Left hindlimb (tissue), 1 donor: ENCODE data around the gene MAP4K2.

Experiments
- DNase-seq: peaks from one replicate; pipeline ENCODE4 v3.0.0-alpha.2; 2018

MAP4K2 gene

DNA sequence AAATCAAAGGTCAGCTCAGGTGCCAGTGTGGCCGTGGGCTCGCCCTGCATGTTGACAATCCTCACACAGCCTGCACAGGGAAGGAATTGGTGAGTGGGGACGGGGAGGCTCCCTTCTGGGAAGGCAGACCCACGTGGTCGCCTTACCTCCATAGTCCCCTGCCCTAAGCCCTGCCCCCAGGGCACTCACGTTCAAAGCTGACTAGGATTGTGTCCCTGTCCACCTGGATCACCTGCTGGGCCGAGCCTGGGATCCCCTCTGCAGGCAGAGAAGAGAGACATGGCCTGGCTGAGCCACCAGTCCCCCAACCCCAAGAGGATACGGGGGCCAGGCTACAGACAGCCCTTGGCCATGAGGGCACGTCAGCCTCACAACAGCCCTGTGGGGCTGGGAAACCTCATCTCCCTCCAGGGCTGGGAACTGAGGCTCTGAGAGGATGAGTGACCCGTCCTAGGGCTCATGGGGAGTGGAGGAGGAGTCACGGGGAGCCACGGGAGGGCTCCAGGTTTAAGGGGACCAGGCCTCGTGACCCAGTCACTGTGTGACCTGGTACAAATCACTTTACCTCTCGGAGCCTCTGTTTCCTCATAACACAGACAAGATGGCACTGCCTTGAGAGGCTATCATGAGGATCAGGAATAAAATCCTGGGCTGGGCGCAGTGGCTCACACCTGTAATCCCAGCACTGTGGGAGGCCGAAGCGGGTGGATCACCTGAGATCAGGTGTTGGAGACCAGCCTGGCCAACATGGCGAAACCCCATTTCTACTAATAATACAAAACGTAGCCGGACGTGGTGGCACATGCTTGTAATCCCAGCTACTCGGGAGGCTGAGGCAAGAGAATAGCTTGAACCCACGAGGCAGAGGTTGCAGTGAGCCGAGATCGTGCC, 12.6 kb downstream of the MAP4K2 start:
- DNase-seq: no peak

DNA sequence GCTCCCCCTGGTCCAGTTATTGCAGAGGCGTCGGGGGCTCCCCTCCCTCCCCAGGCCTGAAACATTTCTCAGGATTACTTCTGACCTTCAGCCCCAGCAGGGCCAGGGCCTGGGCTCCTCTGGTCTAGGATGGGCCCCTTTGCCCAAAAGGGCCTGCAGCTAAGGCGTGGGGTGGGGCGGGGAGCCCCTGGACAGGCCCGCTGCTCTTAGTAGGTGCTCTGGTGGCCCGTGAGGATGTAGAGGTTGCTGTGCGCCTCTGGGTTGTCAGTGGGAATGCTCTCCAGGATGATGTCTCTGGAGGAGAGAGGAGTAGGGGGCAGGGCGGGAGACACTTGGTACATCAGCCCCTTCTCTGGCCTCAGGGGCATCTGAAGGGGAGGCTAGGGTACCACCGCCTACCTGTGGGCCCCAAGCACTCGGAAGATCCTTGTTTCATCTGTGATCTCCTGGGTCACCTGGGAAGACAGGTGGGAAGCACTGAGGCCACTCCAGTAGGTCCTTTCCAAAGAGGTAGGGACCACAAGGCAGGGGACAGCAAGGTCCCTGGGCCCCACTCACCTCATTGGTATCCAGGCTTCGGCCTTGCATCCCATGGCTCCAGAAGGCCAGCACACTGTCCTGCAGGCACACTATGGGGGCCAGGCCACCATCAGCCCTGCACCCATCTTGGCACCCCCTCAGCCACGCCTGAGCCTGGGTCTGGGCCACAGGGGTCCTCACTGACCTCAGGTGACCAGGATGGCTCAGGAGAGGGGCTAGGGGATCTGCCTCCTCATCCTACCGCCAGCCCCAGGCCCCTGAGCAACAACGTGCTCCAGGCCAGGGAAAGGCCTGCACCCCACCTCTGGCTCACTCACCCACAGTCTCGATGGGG, 13.4 kb downstream of the MAP4K2 start:
- DNase-seq: no peak

DNA sequence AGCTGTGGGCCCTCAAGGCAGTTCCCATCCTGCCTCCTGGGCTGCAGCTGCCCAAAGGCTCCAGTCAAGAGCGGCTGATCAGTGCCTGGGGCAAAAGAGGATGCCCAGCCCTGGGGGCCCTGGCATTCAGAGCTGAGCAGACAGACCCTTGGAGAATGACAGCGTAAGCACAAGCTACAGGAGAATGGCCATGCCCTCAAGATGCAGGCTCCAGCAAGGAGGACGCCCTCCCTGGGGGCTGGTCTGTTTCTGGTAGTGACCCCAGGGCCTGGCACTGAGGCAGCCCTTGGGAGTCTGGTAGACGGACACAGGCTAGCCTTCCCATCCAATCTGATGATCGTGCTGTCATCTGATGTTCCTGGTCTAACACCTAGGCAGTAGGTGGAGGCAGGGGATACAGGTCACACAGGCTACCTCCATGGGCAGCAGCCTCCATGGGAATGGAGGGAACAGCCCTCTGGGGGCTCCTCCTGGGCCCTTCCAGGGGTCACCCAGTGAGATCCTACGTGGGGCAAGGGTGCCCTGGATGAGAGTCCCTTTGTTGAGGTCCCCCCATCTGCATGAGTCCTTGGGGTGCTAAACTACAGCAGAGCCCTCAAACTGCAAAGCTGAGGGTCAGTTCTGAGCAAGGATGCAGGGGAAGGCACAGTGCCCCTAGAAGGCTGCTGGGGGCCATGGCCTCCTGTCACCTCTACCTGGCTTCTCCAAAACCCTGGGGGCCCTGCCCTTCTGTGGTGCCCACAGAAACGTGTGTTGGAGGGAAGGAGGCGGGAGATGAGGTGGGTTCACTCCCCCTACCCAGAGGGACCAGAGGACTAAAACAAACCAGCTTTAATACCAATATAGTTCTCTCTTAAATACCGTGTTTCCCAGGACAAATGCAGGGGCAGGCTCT, 14.4 kb downstream of the MAP4K2 start:
- no peak for DNase-seq

DNA sequence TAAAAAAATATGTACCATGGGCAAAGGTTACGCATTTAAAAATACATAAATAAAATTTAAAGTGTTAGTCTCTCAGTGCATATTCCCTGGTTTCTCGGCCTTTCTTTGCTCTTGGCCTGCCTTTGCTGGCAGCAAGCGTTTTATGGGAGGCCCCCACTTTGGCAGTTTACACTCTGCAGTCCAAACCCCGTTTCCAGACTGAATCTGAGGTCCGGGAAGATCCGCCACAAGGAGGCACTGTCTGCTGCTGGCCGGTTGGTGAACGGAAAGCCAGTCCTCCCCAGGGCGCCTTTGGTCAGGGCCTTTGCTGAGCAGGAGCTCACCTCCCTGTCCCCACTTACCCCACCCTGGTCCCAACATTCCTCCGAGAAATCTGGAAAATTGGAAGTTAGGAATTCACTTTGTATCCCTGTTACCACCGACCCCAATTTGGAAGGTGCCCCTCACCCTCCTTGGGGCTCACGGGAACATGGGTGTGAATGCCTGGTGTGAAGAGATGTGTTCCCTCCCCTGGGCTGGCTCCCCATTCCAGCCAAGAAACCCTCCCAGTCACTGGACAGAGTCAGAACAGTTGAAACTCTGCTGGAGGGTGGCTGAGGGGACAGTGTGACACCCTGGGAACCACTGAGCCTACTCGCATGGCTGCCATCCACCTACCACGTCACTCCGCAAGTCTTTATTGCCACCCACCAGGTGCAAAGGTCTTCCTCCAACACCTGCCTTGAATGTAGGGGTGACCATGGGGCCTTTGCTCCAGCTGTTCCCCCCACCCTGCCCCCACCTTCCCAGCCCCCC, 15.3 kb downstream of the MAP4K2 start:
- DNase-seq: no peak

- DNase-seq: no peak
These were observed 16.7 kb downstream of the MAP4K2 start for GRCh38 chr11:64786308-64786707.

DNA sequence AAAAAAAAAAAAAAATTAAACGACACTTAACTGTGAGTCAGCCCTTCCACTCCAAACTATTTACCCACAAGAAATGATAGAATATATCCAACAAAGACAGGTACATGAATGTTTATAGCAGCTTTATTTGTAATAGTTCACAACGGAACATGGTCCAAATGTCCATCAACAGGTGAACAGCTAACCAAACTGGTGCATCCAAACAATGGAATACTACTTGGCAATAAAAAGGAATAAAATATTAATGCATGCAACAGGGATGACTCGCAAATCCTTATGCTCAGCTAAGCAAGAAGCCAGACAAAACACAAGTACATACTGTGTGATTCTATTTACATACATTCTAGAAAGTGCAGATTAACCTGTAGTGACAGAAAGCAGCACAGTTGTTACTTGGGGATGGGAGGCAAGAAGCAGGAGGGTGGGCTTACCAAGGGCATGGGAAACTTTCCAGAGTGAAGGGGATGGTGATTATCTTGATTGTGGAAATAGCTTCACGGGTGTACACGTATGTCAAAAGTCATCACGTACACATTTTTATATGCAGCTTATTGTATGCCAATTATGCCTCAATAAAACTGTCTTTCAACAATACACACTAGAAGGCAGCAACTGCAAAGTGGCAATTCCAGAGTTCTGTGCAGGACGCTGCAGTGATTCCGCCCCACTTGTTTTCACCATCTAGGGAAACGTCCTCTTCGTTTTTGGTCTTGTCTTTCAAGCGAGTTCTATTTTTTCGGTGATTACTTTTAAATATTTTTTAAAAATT, 18.0 kb downstream of the MAP4K2 start:
- no peak for DNase-seq

- DNase-seq: peak; percentile 100
These were observed 24.3 kb downstream of the MAP4K2 start, which contains the start of gene SF1 for GRCh38 chr11:64778473-64779298. Gene SF1 (minus strand): TSS chr11:64778542. CDS start chr11:64778392, 150 bp downstream.

- DNase-seq: no peak
These were observed 24.9 kb downstream of the MAP4K2 start for GRCh38 chr11:64778223-64778472.

DNA sequence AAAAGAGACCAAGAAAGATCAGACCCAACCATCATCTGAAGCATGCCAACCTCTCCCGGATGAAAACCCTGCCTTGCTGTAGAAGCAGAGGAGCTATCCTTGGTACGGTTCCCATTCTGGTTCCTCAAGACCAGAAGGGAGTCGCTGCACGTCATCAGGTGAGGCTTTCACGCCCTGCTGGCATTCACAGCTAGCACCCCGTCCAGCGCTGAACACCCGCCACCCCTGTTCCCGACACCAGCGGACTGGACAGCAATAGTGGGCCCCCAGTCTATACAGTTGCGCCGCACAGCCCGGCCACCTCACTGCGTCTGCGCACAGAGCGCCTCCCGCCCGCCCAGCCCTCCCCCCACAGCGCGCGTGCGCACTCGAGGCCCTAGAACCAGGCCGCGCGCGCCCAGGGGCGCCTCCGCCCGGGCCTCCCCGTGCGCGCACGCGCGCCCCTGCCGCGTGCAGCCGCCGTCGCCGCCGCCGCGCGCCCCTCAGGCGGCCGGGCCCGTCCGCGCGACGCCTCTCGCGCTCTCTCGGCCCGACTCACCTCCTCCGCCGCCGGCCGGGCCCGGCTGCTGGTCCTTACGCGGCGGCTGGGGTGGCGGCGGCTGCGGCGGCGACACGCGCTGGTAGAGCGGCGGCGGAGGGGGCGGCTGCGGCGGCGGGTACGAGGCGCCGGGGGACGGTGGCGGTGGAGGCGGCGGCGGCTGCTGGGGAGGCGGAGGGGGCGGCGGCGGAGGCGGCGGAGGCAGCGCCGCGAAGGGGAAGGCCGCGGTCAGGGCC, 25.4 kb downstream of the MAP4K2 start:
- DNase-seq: peak; percentile 90

DNA sequence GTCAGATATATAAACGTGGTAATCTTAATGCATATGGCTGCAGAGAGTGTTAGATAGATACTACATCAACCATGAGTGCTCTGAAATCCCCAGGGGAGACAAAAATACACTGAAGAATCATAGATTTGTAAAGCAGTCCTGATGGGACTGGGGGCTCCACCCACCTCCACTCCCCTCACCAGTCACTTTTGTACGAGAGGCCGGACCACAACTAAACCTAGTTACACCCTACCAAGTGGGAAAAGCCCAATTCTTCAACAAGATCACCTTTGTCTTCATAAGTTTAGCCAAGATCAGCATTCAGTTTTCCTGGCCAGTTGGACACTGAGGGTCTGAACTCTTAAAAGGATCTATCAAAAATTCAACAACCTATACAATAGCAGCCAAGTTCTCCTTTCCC, 26.1 kb downstream of the MAP4K2 start:
- DNase-seq: no peak

GRCh38 chr11:64776425-64776824, 26.6 kb downstream of the MAP4K2 start:
- no peak for DNase-seq

DNA sequence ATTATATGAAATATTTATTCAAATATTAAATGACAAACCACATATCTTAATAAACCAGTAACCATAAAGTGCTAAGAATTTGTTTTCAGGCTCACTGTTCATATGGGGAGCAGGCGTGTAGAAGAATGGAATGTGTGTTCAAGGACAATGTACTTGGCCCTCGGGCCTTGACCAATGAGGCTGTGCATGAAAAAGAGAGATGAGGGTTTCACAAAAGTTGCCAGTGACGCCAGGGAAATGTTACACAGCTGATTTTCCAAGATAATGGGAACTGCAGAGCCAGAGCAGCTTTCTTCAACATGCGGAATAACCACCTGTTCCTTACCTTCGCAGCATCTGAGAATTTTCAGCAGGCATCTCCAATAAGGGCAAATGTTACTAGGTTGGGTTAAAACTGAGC, 28.9 kb downstream of the MAP4K2 start:
- no peak for DNase-seq

GRCh38 chr11:64772303-64773018, 30.6 kb downstream of the MAP4K2 start:
- DNase-seq: no peak

DNA sequence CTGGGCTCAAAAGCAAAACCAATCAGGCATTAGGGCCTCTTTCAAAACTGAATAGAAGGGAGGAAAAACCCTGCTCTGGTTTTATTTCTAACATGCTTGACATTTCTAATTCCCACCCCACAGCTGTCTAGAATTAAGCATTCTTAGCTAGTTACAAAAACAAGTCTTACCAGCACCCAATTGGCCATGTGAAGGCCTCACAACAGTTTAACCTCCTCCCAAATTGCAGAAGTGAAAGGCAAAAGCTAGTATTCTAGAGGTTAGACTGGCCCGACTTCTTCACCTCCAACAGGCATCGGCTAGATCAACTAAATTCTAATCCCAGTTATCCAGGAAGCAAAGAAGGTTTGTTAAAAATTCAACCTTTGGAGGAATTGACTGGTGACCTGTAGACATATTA, 31.2 kb downstream of the MAP4K2 start:
- no peak for DNase-seq

- DNase-seq: no peak
These were observed 32.9 kb downstream of the MAP4K2 start for GRCh38 chr11:64770120-64770519.

DNA sequence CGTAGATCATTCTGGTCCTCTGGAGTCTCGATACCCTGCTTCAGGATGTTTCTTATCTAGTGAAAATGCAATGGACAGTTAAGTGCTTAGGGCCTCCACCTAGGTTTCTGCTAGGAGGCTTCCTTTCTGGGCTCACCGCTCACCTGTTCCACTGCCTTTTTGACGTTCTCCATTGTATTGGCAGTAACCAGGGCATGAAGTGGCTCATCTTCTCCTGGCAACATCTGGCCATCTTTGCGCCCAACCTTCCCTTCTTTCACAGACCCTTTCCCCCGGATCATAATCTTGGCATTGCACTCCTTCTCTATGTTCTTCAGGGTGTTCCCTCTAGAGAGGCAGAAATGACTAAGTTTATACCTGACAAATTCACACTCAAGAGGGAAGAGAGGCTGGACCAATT, 33.7 kb downstream of the MAP4K2 start:
- no peak for DNase-seq

- no peak for DNase-seq
These were observed 34.7 kb downstream of the MAP4K2 start for GRCh38 chr11:64768300-64768694.

- DNase-seq: no peak
These were observed 35.4 kb downstream of the MAP4K2 start for GRCh38 chr11:64767344-64768299.
